Measurements from ENCODE around the gene MAB21L3. TPM values are rescaled to one million over a fixed set of nuclear protein-coding genes. Genes with fewer than 3 reads are reported as not detected.

Gene MAB21L3
- total RNA-seq, 1 experiment from 2014 or later: 4.8 TPM

DNA sequence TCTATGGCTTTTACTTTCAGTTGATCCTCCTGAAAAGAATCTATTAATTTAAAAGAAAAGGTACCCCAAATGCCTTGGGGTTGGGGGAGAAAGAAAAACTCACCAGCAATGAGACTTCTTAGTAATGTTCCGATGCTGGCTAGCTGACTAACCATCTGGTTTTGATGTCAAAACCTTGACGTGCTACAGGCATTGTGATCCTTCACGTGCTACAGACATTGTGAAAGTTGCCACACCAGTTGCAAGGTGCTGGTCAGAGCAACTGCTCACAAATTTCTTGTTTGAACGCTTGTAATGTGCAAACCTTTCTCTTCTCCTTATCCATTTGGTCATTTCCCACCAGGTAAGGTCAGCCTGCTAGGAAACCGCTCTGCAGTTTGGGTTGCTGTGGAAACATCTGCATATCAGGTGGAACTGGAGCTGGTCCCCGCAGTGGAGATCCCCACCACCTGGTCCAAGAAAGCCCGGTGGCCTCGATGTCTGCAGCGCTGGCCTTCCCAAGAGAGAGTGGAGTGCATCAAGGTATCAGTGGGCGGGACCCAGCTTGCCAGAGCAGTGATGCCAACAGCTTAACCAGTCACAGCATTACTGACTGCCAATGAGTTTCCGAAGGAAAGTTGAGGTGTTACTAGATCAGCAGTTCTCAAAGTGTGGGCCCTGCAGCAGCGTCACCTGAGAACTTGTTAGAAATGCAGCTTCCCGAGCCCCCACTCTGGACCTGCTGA lies 16.1 kb downstream of the MAB21L3 start:
- Histone ChIP-seq H3K27me3 (replicated peaks; ENCODE audit: insufficient read depth, low read depth, low read length, poor library complexity) (no peaks in the 10 kb centered on the region), H3K4me1 (ENCODE audit: insufficient read depth, low read length, poor library complexity, severe bottlenecking) (peaks cover 5% of the 10 kb centered on the region), H3K36me3 (ENCODE audit: insufficient read depth, low read length, poor library complexity, severe bottlenecking) (no peaks in the 10 kb centered on the region), H3K4me3 (ENCODE audit: low read depth, low read length, poor library complexity, severe bottlenecking) (no peak overlapping the region), H3K27ac (ENCODE audit: low read depth, low read length, poor library complexity, severe bottlenecking) (no peak overlapping the region), H3K9me3 (ENCODE audit: low read depth, low read length, poor library complexity, severe bottlenecking) (no peaks in the 10 kb centered on the region)
- BruUV-seq (replicated peaks): no TSS peak
- CTCF ChIA-PET: no interaction called here
- DNase-seq (ENCODE audit: low spot score): no peak
- POLR2A ChIA-PET (ENCODE audit: low non-redundant PET): no interaction called here
- TF ChIP-seq EZH2 (IDR thresholded peaks at IDR 0.05; ENCODE audit: borderline replicate concordance, low read depth, low read length, poor library complexity, severe bottlenecking): no peak
- TF ChIP-seq, protein P1, sequence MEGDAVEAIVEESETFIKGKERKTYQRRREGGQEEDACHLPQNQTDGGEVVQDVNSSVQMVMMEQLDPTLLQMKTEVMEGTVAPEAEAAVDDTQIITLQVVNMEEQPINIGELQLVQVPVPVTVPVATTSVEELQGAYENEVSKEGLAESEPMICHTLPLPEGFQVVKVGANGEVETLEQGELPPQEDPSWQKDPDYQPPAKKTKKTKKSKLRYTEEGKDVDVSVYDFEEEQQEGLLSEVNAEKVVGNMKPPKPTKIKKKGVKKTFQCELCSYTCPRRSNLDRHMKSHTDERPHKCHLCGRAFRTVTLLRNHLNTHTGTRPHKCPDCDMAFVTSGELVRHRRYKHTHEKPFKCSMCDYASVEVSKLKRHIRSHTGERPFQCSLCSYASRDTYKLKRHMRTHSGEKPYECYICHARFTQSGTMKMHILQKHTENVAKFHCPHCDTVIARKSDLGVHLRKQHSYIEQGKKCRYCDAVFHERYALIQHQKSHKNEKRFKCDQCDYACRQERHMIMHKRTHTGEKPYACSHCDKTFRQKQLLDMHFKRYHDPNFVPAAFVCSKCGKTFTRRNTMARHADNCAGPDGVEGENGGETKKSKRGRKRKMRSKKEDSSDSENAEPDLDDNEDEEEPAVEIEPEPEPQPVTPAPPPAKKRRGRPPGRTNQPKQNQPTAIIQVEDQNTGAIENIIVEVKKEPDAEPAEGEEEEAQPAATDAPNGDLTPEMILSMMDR (conservative IDR thresholded peaks at IDR 0.05; ENCODE audit: low read depth, low read length): no peak
- intact Hi-C loops (cut with micrococcal nuclease; ENCODE audit: unreplicated experiment): no loop called here

DNA sequence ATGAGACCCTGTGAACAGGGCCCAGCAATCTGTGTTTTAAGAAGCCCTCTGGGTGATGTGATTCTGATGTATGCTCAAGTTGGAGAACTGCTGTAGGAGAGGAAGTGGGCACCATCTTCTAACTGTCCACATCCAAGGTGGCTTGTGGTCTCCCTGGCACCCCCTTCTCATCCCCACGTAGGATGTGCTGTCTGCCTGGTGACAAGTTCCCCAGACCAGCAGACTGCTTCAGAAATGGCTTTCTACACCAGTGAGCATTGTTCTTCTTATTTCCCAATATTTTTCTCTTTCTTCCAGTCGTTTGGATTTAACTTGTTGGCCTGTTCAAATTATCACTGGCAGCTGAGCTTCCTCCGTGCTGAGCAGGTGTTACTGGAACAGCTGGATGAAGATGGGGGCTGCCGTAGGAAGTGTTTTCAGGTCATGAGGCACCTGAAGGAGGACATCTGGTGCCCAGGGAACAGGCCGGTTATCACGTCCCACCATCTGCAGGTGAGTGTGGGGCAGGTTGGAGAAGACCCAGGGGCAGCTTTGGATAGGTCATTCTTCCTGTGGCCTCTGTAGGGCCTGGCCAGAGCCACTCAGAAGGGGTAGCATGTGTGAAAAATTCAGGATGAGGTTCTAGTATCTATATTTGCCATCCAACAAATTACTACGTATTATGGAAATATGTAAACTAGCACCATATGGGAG lies 16.8 kb downstream of the MAB21L3 start:
- H3K36me3 ChIP-seq (ENCODE audit: insufficient read depth, low read length, poor library complexity, severe bottlenecking): no peaks in the 10 kb centered on the region
- ChIA-PET POLR2A (ENCODE audit: low non-redundant PET) (no interaction called here), CTCF (no interaction called here)
- intact Hi-C loops (cut with micrococcal nuclease; ENCODE audit: unreplicated experiment): no loop called here
- DNase-seq (ENCODE audit: low spot score): no peak
- no peaks in the 10 kb centered on the region for H3K9me3 ChIP-seq (ENCODE audit: low read depth, low read length, poor library complexity, severe bottlenecking)
- H3K4me1 ChIP-seq (ENCODE audit: insufficient read depth, low read length, poor library complexity, severe bottlenecking): peaks cover 5% of the 10 kb centered on the region
- TF ChIP-seq EZH2 (IDR thresholded peaks at IDR 0.05; ENCODE audit: borderline replicate concordance, low read depth, low read length, poor library complexity, severe bottlenecking): no peak
- no TSS peak for BruUV-seq (replicated peaks)
- H3K27me3 ChIP-seq (replicated peaks; ENCODE audit: insufficient read depth, low read depth, low read length, poor library complexity): no peaks in the 10 kb centered on the region
- H3K4me3 ChIP-seq (ENCODE audit: low read depth, low read length, poor library complexity, severe bottlenecking): no peak overlapping the region
- no peak overlapping the region for H3K27ac ChIP-seq (ENCODE audit: low read depth, low read length, poor library complexity, severe bottlenecking)

DNA sequence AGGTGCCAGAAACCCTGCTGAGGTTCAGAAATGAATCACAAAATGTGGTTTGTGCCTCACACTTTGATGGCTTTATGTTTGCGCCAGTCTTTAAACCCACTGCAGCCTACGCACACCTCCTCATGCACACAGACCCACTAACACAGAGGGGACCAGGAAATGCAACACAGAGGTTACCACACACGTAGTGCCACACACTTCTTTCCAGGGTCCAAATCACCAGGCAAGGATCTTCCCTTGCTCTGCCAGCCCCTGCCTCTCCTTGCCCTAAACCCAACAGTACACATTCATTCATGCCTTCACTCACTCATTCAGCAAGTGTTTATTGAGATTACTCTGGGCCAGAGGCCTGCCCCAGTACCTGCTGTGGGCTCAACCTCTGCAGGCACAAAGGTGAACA lies 17.5 kb downstream of the MAB21L3 start:
- H3K36me3 ChIP-seq (ENCODE audit: insufficient read depth, low read length, poor library complexity, severe bottlenecking): no peaks in the 10 kb centered on the region
- POLR2A ChIA-PET (ENCODE audit: low non-redundant PET): no interaction called here
- intact Hi-C loops (cut with micrococcal nuclease; ENCODE audit: unreplicated experiment): no loop called here
- TF ChIP-seq EZH2 (IDR thresholded peaks at IDR 0.05; ENCODE audit: borderline replicate concordance, low read depth, low read length, poor library complexity, severe bottlenecking): no peak
- TF ChIP-seq, protein P1 (conservative IDR thresholded peaks at IDR 0.05; ENCODE audit: low read depth, low read length): no peak
- H3K9me3 ChIP-seq (ENCODE audit: low read depth, low read length, poor library complexity, severe bottlenecking): no peaks in the 10 kb centered on the region
- no peak overlapping the region for H3K27ac ChIP-seq (ENCODE audit: low read depth, low read length, poor library complexity, severe bottlenecking)
- no TSS peak for BruUV-seq (replicated peaks)
- no peaks in the 10 kb centered on the region for H3K27me3 ChIP-seq (replicated peaks; ENCODE audit: insufficient read depth, low read depth, low read length, poor library complexity)
- H3K4me1 ChIP-seq (ENCODE audit: insufficient read depth, low read length, poor library complexity, severe bottlenecking): peaks cover 5% of the 10 kb centered on the region
- no peak overlapping the region for H3K4me3 ChIP-seq (ENCODE audit: low read depth, low read length, poor library complexity, severe bottlenecking)
- CTCF ChIA-PET: no interaction called here
- no peak for DNase-seq (ENCODE audit: low spot score)

Measured in A673 (cell line).